GM12874 (cell line): Measurements from ENCODE around the gene ATP11A.

Source experiments
- CTCF ChIP-seq: IDR thresholded peaks from 2 replicates; pipeline ENCODE4 v1.5.1; 2011; ENCODE audit warnings: low read depth, mild to moderate bottlenecking, control low read depth, low read length, moderate library complexity; ENCODE audit not compliant: insufficient read depth

ATP11A gene

GRCh38 chr13:112712451-112713207 is 22.8 kb downstream of the ATP11A start:
- TF ChIP-seq CTCF: no peak

DNA sequence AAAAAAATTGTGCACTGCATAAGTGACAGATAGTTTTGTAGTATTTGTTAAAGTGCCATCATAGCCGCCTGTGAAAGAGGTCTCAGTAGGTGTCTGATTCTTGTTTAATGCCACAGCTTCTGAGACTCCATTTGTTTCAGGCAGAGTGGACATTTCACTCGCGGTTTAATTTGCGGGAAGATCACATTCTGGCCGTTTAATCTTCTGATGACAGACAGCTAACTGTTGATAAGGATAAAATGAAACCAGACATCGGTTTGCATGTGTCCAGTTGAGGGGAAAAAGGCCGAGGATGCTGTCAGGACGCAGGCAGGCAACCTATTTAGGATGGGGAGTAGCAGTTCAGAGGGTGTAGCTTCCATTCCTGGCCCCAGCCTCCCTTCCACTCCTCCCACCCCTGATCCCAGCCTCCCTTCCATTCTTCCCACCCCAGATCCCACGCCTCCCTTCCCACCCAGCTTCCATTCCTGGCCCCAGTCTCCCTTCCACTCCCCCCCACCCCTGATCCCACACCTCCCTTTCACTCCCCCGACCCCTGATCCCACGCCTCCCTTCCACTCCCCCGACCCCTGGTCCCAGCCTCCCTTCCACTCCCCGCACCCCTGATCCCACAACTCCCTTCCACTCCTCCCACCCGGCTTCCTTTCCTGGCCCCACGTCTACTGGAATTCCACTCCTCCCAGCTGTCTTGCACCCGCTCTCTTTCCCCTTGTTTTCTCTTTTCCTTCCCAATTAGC is 23.8 kb downstream of the ATP11A start:
- TF ChIP-seq CTCF: no peak

DNA sequence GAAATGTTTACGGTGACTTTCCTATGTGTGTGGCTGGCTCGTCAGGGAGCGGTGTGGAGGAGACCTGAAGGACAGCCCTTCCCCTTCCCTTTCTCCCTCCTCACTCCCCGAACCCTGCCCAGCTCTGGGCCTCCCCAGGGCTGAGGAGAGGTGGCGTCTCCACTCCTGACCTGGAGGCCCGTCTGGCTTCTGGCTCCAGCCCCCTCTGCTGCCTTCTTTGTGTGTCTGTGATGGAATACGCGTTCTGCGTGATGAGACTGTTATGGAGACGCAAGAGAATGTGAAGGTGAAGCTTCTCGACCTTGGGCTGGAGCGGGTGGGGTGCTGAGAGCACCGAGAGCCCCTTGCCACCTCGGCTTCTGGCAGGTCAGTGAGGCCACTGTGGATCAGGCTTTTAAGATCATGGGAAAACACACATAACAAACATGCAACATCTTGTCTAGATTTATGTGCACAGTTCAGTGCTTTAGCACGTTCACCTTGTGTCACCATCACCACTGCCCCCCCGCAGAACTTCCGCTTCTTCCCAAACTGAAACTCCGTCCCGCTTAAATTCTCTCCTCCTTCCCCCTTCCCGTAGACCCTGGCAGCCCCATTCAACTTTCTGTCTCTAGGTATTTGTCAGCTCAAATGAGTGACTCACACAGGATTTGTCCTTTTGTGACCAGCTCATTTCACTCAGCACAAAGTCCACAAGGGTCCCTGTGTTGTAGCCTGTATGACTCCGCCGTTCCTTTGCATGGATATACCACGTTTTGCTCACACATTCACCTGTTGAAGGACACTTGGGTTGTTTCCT is 24.7 kb downstream of the ATP11A start:
- no peak for TF ChIP-seq CTCF

DNA sequence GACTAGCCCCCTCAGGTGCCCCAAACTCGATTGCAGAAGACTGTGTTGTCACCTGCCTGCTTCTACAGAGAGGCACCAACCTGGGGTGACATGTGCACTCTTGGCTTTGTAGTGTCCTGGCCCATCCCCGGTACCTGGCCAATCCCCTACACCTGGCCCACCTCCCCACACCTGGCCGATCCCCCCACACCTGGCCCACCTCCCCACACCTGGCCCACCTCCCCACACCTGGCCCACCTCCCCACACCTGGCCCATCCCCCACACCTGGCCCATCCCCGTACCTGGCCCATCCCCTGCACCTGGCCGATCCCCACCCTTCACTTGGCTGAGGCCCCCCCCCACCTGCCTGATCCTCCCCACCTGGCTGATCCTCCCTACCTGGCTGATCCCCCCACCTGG is 25.4 kb downstream of the ATP11A start:
- TF ChIP-seq CTCF: no peak

DNA sequence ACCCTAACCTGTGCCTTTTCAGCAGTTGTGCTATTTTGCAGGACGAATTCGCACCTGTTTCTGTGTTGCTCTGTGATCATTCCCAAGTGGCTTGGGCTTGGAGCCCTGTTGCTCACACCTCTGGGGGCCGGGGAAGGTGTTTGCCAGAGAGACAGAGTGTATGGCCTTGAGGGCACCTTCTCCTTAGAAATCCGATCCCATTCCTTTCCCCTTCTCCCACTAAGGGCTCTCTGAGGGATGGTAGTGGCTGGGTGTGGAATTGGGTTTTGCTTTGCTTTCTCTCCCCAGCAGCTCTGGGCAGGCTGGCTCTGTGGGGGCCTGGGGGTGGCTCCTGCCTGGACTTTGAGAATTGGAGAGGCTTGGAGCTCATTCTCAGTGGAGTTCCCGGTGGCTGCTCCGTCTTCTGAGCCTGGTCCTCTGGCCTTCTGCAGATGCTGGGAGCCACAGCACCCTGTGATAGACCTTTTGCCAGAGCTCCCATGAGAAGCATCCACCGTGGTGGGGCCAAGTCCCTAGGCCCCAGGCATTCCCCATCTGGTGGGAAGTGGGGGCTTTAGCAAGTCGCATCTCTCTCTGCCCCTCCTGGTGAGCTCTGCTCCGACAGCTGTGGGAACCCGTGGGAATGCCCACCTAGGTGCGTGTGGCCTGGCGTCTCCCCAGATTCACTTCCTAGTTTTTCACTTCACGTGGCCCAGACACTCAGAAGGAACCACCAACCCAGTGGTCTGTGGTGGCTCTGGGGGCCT is 26.1 kb downstream of the ATP11A start:
- no peak for TF ChIP-seq CTCF

- TF ChIP-seq CTCF: no peak
These were observed 26.6 kb downstream of the ATP11A start for GRCh38 chr13:112716461-112716820.
